Activated CD8-positive, alpha-beta memory T cell treated with anti-CD3 and anti-CD28 coated beads, Interleukin-2, amount 50 U/mL, for 24 hours (primary cell): Measurements from ENCODE around the gene B3GNT4.
"Not testable (repeated sequence)": the region's sequence is repeated elsewhere in the genome, so short reads cannot be mapped to it uniquely, and the experiment has no call there.

Experiments used
- DNase-seq: peaks from one replicate; pipeline ENCODE4 v3.0.0-alpha.2; 2020; ENCODE audit errors: extremely low read depth

B3GNT4 gene

GRCh38 chr12:122203301-122204166 is at the start of gene B3GNT4:
TSS of gene B3GNT4 (plus strand) at chr12:122203709. CDS start at chr12:122204619, 910 bp downstream.
- DNase-seq, result peak; percentile 21

GRCh38 chr12:122155705-122156104 is 47.8 kb upstream of the B3GNT4 start:
- no peak for DNase-seq

DNA sequence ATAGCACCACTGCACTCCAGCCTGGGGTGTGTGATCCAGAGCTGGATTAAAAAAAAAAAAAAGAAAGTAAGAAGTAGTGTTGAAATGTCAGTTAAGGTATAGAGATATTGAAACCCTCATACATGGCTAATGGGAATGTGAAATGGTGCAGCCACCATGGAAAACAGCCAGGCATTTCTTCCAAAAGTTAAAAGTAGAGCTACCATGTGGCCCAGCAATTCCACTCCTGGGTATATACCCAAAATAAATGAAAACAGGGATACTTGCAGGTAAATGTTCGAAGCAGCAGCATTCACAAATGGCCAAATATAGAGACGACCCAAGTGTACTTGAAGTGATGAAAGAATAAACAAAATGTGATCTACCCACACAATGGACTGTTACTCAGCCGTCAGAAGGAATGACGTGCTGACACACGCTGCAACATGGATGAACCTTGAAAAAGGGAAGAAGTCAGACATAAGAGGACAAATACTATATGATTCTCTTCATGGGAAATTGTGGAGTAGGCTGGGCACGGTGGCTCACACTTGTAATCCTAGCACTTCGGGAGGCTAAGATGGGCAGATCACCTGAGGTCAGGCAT is 44.7 kb upstream of the B3GNT4 start:
- no peak for DNase-seq

DNA sequence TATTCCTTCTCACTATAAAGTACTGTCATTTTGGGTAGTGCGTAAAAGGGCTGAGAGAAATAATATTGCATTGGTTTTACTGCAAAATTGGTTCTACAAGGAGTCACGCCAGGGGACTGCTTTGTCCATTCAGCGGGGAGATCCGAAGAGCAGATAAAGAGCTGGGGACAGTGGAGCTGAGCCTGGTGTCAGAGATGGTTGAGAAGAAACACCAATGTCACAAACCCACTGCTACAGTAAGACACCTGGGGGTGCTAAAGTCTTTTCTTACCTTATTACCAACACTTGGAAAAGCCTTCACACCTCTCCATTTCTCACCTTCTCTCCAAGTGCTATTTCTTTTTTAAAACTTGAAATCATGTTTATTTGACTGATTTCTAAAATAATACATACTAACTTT is 43.6 kb upstream of the B3GNT4 start:
- DNase-seq, result no peak

DNA sequence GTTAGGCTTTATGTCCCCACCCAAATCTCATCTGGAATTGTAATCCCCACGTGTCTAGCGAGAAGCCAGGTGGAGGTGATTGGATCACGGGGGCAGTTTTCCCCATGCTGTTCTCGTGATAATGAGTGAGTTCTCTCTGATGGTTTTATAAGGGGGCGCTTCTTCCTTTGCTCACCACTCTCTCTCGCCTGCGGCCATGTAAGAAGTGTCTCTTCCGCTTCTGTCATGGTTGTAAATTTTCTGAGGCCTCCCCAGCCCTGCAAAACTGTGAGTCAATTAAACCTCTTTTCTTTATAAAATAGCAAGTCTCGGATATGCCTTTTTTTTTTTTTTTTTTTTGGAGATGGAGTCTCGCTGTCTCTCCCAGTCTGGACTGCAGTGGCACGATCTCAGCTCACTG is 42.7 kb upstream of the B3GNT4 start:
- DNase-seq, result no peak

- no peak for DNase-seq
Measured at GRCh38 chr12:122161682-122162081, 41.8 kb upstream of the B3GNT4 start.

- no peak for DNase-seq
Measured at GRCh38 chr12:122162976-122163375, 40.5 kb upstream of the B3GNT4 start.

- DNase-seq, result peak; percentile 33
Measured at GRCh38 chr12:122166422-122167349, 36.8 kb upstream of the B3GNT4 start.

GRCh38 chr12:122167356-122167925 is 36.1 kb upstream of the B3GNT4 start:
- no peak for DNase-seq

DNA sequence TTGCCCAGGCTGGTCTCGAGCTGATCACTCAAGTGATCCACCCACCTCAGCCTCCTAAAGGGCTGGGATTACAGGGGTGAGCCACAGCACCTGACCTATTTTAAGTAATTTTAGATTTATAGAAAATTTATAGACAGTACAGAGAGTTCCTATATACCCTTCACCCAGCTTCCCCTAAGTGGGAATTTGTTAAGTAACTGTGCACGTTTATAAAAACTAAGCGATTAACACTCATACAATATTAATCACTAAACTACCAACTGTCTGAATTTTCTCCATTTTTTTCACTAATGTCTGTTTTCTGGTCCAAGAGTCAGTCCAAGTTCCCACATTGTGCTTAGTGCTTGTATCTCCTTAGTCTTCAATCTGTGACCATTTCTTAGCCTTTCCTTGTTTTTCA is 35.0 kb upstream of the B3GNT4 start:
- no peak for DNase-seq

- no peak for DNase-seq
Measured at GRCh38 chr12:122171399-122171798, 32.1 kb upstream of the B3GNT4 start.

GRCh38 chr12:122172262-122172939 is 31.1 kb upstream of the B3GNT4 start:
- no peak for DNase-seq

DNA sequence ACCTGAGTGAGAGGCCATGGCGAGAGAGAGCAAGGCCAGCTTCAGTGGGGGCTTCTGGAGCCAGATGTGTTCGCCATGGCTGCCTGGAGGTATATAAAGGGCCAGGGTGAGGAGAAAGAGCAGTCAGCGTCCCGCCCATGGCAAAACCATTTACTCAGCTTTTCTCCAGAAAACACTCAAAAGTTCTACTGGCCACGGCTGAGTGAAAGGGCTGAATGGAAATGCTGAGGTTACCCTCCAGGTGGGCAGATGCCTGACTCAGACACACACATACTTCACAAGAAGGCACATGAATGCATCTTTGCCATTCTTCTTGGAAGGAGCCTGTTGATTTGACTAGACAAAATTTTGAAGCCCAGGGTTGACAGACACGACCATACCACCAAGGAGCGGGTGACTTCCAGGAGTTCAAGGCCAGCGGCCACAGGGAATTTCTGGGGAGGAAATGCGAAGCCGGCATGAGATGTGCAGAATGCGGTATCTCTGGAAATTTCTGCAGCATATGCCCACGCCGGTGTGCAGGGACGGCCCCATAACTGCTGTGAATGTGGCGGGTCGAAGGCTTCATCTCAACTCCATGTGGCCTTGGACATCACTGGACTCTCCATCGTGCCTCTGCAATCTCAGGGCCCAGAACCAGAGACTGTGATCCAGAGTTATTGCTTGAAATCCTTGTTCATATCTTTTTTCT is 29.2 kb upstream of the B3GNT4 start, which contains the start of gene IL31:
IL31 (minus strand) TSS at position 67 of the 691 bp plus-strand sequence; CDS start at position 18, 49 bp downstream.
- DNase-seq, result no peak

DNA sequence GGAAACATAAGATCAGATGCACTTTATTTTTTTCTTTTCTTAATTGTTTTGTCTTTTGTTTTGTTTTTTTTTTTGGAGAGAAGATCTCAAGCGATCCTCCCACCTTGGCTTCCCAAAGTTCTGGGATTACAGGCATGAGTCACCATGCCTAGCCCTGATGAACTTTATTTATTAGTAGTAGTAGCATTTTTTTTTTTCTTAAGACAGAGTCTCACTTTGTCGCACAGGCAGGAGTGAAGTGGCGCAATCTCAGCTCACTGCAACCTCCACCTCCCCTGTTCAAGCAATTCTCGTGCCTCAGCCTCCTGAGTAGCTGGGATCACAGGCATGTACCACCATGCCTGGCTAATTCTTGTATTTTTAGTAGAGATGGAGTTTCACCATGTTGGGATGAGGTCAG is 27.0 kb upstream of the B3GNT4 start:
- not testable (repeated sequence) for DNase-seq

DNA sequence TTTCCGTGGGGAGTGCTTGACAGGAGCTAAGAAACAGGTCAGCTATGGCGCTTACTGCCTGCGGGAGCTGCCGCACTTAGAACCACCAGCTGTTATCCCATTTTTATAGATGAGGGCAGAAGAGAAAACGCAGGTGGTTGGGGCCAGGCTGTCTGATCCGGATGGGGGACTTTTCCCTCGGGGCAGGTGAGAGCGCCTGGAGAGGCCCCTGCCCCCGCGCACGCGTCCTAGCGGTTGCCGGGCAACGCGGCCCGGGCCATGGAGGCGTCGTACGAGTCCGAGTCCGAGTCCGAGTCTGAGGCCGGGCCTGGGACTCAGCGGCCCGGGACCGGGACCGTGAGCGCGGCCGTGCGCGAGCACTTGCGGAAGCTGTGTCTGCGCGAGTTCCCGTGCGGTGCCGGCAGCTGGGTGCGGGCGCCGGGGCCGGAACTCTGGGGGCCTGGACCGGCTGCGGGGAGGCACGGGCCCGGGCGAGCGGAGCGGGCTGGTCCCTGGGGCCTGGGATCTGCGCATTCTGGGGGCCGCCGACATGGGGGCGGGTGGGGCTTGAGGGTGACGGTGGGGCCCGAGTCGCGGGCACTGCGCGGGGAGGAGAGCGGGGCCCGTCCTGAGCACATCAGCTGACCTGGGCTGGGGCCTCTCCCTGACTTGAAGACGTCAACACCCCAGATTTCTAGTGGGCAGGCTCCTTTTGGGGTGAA is 20.5 kb upstream of the B3GNT4 start, which contains the start of gene LRRC43:
LRRC43 (plus strand) TSS at position 237 of the 701 bp plus-strand sequence; CDS start at position 259, 22 bp downstream.
- DNase-seq, result no peak

GRCh38 chr12:122183588-122183940 is 19.9 kb upstream of the B3GNT4 start:
- DNase-seq, result no peak

DNA sequence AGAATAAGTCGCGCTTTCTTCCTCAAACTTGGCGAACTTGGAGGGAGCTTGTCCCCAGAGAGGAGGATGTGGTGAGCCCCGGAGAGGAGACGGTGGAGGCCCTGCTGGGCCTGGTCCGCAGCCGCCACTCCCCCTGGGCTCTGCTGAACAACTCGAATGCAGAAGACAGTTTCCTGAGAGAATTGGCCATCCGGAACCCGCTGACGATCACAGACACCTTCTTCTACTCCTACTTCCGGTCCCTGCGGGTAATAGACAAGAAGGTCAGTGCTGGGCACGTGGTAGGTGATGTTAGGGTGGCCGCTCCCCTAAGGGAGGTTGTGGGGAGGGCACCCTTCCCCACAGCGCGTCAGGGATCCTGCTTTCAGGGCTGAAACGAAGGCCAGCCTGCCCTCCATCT is 19.0 kb upstream of the B3GNT4 start:
- DNase-seq, result no peak

GRCh38 chr12:122185079-122185478 is 18.4 kb upstream of the B3GNT4 start:
- DNase-seq, result no peak

- no peak for DNase-seq
Measured at GRCh38 chr12:122185494-122186082, 17.9 kb upstream of the B3GNT4 start.
